Natural killer cell (primary cell): ENCODE results near the gene SNRPA. TPM values are rescaled to one million over a fixed set of nuclear protein-coding genes. Genes with fewer than 3 reads are reported as not detected.

Experiments
- ATAC-seq, 3 donors: fragments of 150-1000 bp in 2 of 3; fragments of 200-7000 bp in 1 of 3; cut with Tn5 transposase; 1 replicate in 1 of 3; 2 replicates in 2 of 3; pipeline ENCODE4 v1.10.0; 2021; ENCODE audit warnings: mild to moderate bottlenecking in 2 of 3, moderate library complexity in 2 of 3
- DNase-seq, 2 donors: peaks; one replicate each; pipeline versions ENCODE4 v3.0.0 to v3.0.0-alpha.2; 2013 to 2021; ENCODE audit warnings: mixed read lengths in 1 of 2
- H3K27ac ChIP-seq: one replicate; pipeline ENCODE4 v1.5.1; 2013; ENCODE audit warnings: mild to moderate bottlenecking, low read length
- H3K27me3 ChIP-seq: one replicate; pipeline ENCODE4 v1.6.1; 2013; ENCODE audit warnings: low read length; ENCODE audit not compliant: control insufficient read depth, insufficient read depth
- H3K36me3 ChIP-seq: one replicate; pipeline ENCODE4 v1.6.1; 2013; ENCODE audit warnings: low read length; ENCODE audit not compliant: control insufficient read depth, insufficient read depth
- H3K4me1 ChIP-seq: one replicate; pipeline ENCODE4 v1.6.1; 2013; ENCODE audit warnings: low read length; ENCODE audit not compliant: control insufficient read depth, insufficient read depth
- H3K4me3 ChIP-seq: one replicate; pipeline ENCODE4 v1.5.1; 2013; ENCODE audit warnings: low read length
- H3K9me3 ChIP-seq: one replicate; pipeline ENCODE4 v1.6.1; 2013; ENCODE audit warnings: low read length; ENCODE audit not compliant: control insufficient read depth, insufficient read depth
- H3K27ac Mint-ChIP-seq, 2 donors: one replicate each; pipeline ENCODE4 v1.8.0; 2022; ENCODE audit warnings: mild to moderate bottlenecking in 2 of 2, mixed read lengths in 2 of 2, moderate library complexity in 1 of 2
- H3K27me3 Mint-ChIP-seq, 2 donors: one replicate each; pipeline ENCODE4 v1.8.0; 2022; ENCODE audit warnings: low read depth in 2 of 2, mixed read lengths in 2 of 2
- H3K36me3 Mint-ChIP-seq: one replicate; pipeline ENCODE4 v1.8.0; 2022; ENCODE audit warnings: mixed read lengths
- H3K4me1 Mint-ChIP-seq, 2 donors: one replicate each; pipeline ENCODE4 v1.8.0; 2022; ENCODE audit warnings: mixed read lengths in 2 of 2
- H3K4me3 Mint-ChIP-seq: one replicate; pipeline ENCODE4 v1.8.0; 2022; ENCODE audit warnings: mild to moderate bottlenecking, moderate library complexity, mixed read lengths
- H3K9me3 Mint-ChIP-seq, 2 donors: one replicate each; pipeline ENCODE4 v1.8.0; 2022; ENCODE audit warnings: mixed read lengths in 2 of 2
- CTCF ChIP-seq: fragments of 200-600 bp; IDR thresholded peaks from one replicate; pipeline ENCODE4 v1.8.0; 2022; ENCODE audit warnings: antibody characterized with exemption
- WGBS: methylation state at CpG from one replicate; pipeline ENCODE4 v1.1.7; 2013; ENCODE audit warnings: missing lambda C conversion rate; ENCODE audit not compliant: insufficient coverage; 5-methylcytosine and 5-hydroxymethylcytosine counted together
- intact Hi-C: fragments of 100-400 bp; cut with micrococcal nuclease; formaldehyde crosslinking; loops from one replicate; pipeline ENCODE4 v1.14.2; 2022
- total RNA-seq, 4 donors: library from RNA; stranded (reverse); fragments of 120-200 nt in 1 of 4; gene quantifications; one replicate each; pipeline versions ENCODE4 v1.2.3 to v1.2.4, GENCODE V29; 2013 to 2022

The SNRPA gene
- total RNA-seq, 3 donors from 2014 or later (not counting 1 experiment from before 2014, with no cell fraction given), result 56.2 to 65.9 (median 60.9) TPM

GRCh38 chr19:40703029-40703755 lies 47.8 kb upstream of the SNRPA start:
- Histone ChIP-seq H3K4me3 (no peak overlapping the region), H3K4me1 (no peaks in the 10 kb centered on the region), H3K27ac (no peak overlapping the region), H3K9me3 (no peaks in the 10 kb centered on the region), H3K36me3 (peaks cover 52% of the 10 kb centered on the region), H3K27me3 (no peaks in the 10 kb centered on the region)
- peaks cover 0 to 13% of the 10 kb centered on the region in 2 donors for H3K4me1 Mint-ChIP-seq
- H3K9me3 Mint-ChIP-seq, result no peaks in the 10 kb centered on the region
- H3K27ac Mint-ChIP-seq, result peak overlapping the region in 1 of 2 donors; percentile 48
- intact Hi-C loops, result no loop called here
- H3K4me3 Mint-ChIP-seq, result no peak overlapping the region
- peaks cover 7% of the 10 kb centered on the region for H3K36me3 Mint-ChIP-seq
- no peaks in the 10 kb centered on the region for H3K27me3 Mint-ChIP-seq
- no peak for TF ChIP-seq CTCF
- DNase-seq (no peak), ATAC-seq (no peak)
- WGBS, result 99% methylated on average over 21 of the region's 24 CpGs

- no peak overlapping the region for H3K27ac Mint-ChIP-seq
- H3K27me3 Mint-ChIP-seq, result no peaks in the 10 kb centered on the region
- H3K9me3 Mint-ChIP-seq, result no peaks in the 10 kb centered on the region
- Histone ChIP-seq H3K27me3 (no peaks in the 10 kb centered on the region), H3K27ac (no peak overlapping the region), H3K36me3 (peaks cover 60% of the 10 kb centered on the region), H3K4me3 (no peak overlapping the region), H3K9me3 (no peaks in the 10 kb centered on the region), H3K4me1 (no peaks in the 10 kb centered on the region)
- ATAC-seq (no peak), DNase-seq (no peak)
- WGBS, result 95% methylated on average over 17 of the region's 18 CpGs
- peaks cover 0 to 13% of the 10 kb centered on the region in 2 donors for H3K4me1 Mint-ChIP-seq
- intact Hi-C loops, result no loop called here
- peaks cover 13% of the 10 kb centered on the region for H3K36me3 Mint-ChIP-seq
- H3K4me3 Mint-ChIP-seq, result no peak overlapping the region
- no peak for TF ChIP-seq CTCF
Observed at GRCh38 chr19:40704491-40705361, 46.3 kb upstream of the SNRPA start.

- Mint-ChIP-seq H3K9me3 (no peaks in the 10 kb centered on the region), H3K27me3 (no peaks in the 10 kb centered on the region), H3K27ac (no peak overlapping the region), H3K4me1 (peaks cover 0 to 13% of the 10 kb centered on the region in 2 donors), H3K4me3 (no peak overlapping the region), H3K36me3 (peaks cover 13% of the 10 kb centered on the region)
- H3K4me1 ChIP-seq, result no peaks in the 10 kb centered on the region
- no peak overlapping the region for H3K4me3 ChIP-seq
- TF ChIP-seq CTCF, result no peak
- ATAC-seq, result no peak
- intact Hi-C loops, result no loop called here
- no peaks in the 10 kb centered on the region for H3K27me3 ChIP-seq
- no peak overlapping the region for H3K27ac ChIP-seq
- H3K36me3 ChIP-seq, result peaks cover 59% of the 10 kb centered on the region
- no peak for DNase-seq
- no peaks in the 10 kb centered on the region for H3K9me3 ChIP-seq
- 95% methylated on average over 9 of the region's 9 CpGs for WGBS
Observed at GRCh38 chr19:40705362-40705651, 45.7 kb upstream of the SNRPA start.
